GM23338 (cell line): Measurements from ENCODE around the gene CHN2. TPM values are rescaled to one million over a fixed set of nuclear protein-coding genes. Genes with fewer than 3 reads are reported as not detected.

Source experiments
- ATAC-seq: fragments of 200-7000 bp; cut with Tn5 transposase; 3 replicates; pipeline ENCODE4 v1.9.1; 2020
- DNase-seq: peaks from one replicate; pipeline ENCODE4 v3.0.0-alpha.2; 2015; ENCODE audit warnings: low spot score
- H2AFZ ChIP-seq: fragments of 200-600 bp; sonication (generic); 2 replicates; pipeline ENCODE4 v1.8.0; 2016; ENCODE audit warnings: antibody characterized with exemption, mild to moderate bottlenecking, moderate library complexity
- H3F3A ChIP-seq: fragments of 200-600 bp; sonication (generic); replicated peaks from 2 replicates; pipeline ENCODE4 v1.8.0; 2017; ENCODE audit warnings: antibody characterized with exemption, mixed run types, low read depth
- H3K27ac ChIP-seq: fragments of 200-600 bp; sonication (generic); 2 replicates; pipeline ENCODE4 v1.6.1; 2016; ENCODE audit warnings: low read depth
- H3K27me3 ChIP-seq: fragments of 200-600 bp; sonication (generic); 2 replicates; pipeline ENCODE4 v1.8.0; 2016; ENCODE audit warnings: mild to moderate bottlenecking, mixed run types, moderate library complexity; ENCODE audit not compliant: insufficient read depth
- H3K36me3 ChIP-seq: fragments of 200-600 bp; sonication (generic); 2 replicates; pipeline ENCODE4 v1.8.0; 2016; ENCODE audit warnings: mild to moderate bottlenecking; ENCODE audit not compliant: insufficient read depth
- H3K4me1 ChIP-seq: fragments of 200-600 bp; sonication (generic); 2 replicates; pipeline ENCODE4 v1.8.0; 2016; ENCODE audit warnings: mild to moderate bottlenecking, moderate library complexity; ENCODE audit not compliant: insufficient read depth
- H3K4me2 ChIP-seq: fragments of 200-600 bp; sonication (generic); 2 replicates; pipeline ENCODE4 v1.7.1; 2017; ENCODE audit warnings: mixed run types
- H3K4me3 ChIP-seq: fragments of 200-600 bp; sonication (generic); 2 replicates; pipeline ENCODE4 v1.6.1; 2016; ENCODE audit warnings: mixed run types
- H3K79me2 ChIP-seq: fragments of 200-600 bp; sonication (generic); replicated peaks from 2 replicates; pipeline ENCODE4 v1.8.0; 2017; ENCODE audit warnings: mild to moderate bottlenecking; ENCODE audit not compliant: insufficient read depth
- H3K9me2 ChIP-seq: fragments of 200-600 bp; sonication (generic); 2 replicates; pipeline ENCODE4 v1.8.0; 2017; ENCODE audit not compliant: insufficient read depth
- H4K20me1 ChIP-seq: fragments of 200-600 bp; sonication (generic); replicated peaks from 2 replicates; pipeline ENCODE4 v1.8.0; 2017; ENCODE audit warnings: mild to moderate bottlenecking; ENCODE audit not compliant: insufficient read depth
- H3K27ac Mint-ChIP-seq: 2 replicates; pipeline ENCODE4 v1.8.0; 2020; ENCODE audit warnings: inconsistent platforms, mild to moderate bottlenecking, moderate library complexity, mixed read lengths
- H3K27me3 Mint-ChIP-seq: 3 replicates; pipeline ENCODE4 v1.8.0; 2022; ENCODE audit warnings: low read depth, mild to moderate bottlenecking, moderate library complexity, mixed read lengths, inconsistent platforms; ENCODE audit not compliant: insufficient read depth, poor library complexity
- H3K36me3 Mint-ChIP-seq: 3 replicates; pipeline ENCODE4 v1.8.0; 2021; ENCODE audit warnings: low read depth, mild to moderate bottlenecking, inconsistent platforms, moderate library complexity, mixed read lengths
- H3K4me1 Mint-ChIP-seq: 3 replicates; pipeline ENCODE4 v1.8.0; 2020; ENCODE audit warnings: mild to moderate bottlenecking, inconsistent platforms, mixed read lengths
- H3K4me3 Mint-ChIP-seq: 3 replicates; pipeline ENCODE4 v1.8.0; 2021; ENCODE audit warnings: moderate library complexity, mild to moderate bottlenecking, inconsistent platforms, mixed read lengths
- H3K9me3 Mint-ChIP-seq: 3 replicates; pipeline ENCODE4 v1.8.0; 2020; ENCODE audit warnings: moderate library complexity, mild to moderate bottlenecking, inconsistent platforms, mixed read lengths
- CREB1 ChIP-seq: fragments of 250-450 bp; sonication (Bioruptor Pico); IDR thresholded peaks from 2 replicates; pipeline ENCODE4 v1.5.0; 2020; ENCODE audit warnings: low read depth, mild to moderate bottlenecking, moderate library complexity
- CTCF ChIP-seq, 2 experiments: fragments of 200-600 bp in 1 of 2; sonication (generic) in 1 of 2; conservative IDR thresholded peaks; 2 replicates each; pipeline versions ENCODE4 v1.5.1 to v1.6.1; 2016 to 2017; ENCODE audit warnings: antibody characterized with exemption in 2 of 2, low read depth in 2 of 2, mild to moderate bottlenecking in 2 of 2, moderate library complexity in 1 of 2
- ETS1 ChIP-seq: IDR thresholded peaks from 2 replicates; pipeline ENCODE4 v1.6.1; 2016; ENCODE audit warnings: antibody characterized with exemption
- EZH2phosphoT487 ChIP-seq: fragments of 200-600 bp; sonication (generic); IDR thresholded peaks from one replicate; pipeline ENCODE4 v1.8.1; 2018; ENCODE audit warnings: antibody characterized with exemption; ENCODE audit not compliant: unreplicated experiment
- JUNB ChIP-seq: IDR thresholded peaks from one replicate; pipeline ENCODE4 v1.6.1; 2016; ENCODE audit warnings: antibody characterized with exemption; ENCODE audit not compliant: unreplicated experiment
- NANOG ChIP-seq: IDR thresholded peaks from 2 replicates; pipeline ENCODE4 v1.6.1; 2016; ENCODE audit warnings: antibody characterized with exemption, borderline replicate concordance
- REST ChIP-seq: IDR thresholded peaks from one replicate; pipeline ENCODE4 v1.6.1; 2018; ENCODE audit warnings: antibody characterized with exemption; ENCODE audit not compliant: unreplicated experiment
- ZNF114 ChIP-seq: fragments of 250-450 bp; sonication (Bioruptor Pico); IDR thresholded peaks from 2 replicates; pipeline ENCODE4 v1.5.0; 2020; ENCODE audit warnings: mild to moderate bottlenecking, moderate library complexity
- ZNF331 ChIP-seq: fragments of 250-450 bp; sonication (Bioruptor Pico); IDR thresholded peaks from 2 replicates; pipeline ENCODE4 v1.5.0; 2020; ENCODE audit warnings: low read depth, mild to moderate bottlenecking, moderate library complexity
- ZNF462 ChIP-seq: fragments of 250-450 bp; sonication (Bioruptor Pico); IDR thresholded peaks from 2 replicates; pipeline ENCODE4 v1.5.0; 2020; ENCODE audit warnings: mild to moderate bottlenecking, moderate library complexity
- polyA plus RNA-seq: library from polyadenylated mRNA; unstranded; fragments of >200 nt; fragmentation: Nextera tagmentation; extraction: Ambion mirVana; gene quantifications from 2 replicates; pipeline ENCODE4 v1.2.1, GENCODE V29; 2016
- total RNA-seq: library from RNA; depleted of rRNA; stranded (reverse); fragments of >200 nt; shearing (Covaris generic); gene quantifications from 2 replicates; pipeline ENCODE4 v1.2.3, GENCODE V29; 2014

Gene CHN2
- total and polyA plus RNA-seq, 2 experiments from 2014 or later, result 6.1 to 7.5 TPM

- Histone ChIP-seq H3K79me2 (no peaks in the 10 kb centered on the region), H2AFZ (no peak overlapping the region; the same call in 1 of the 2 replicates), H3K9me2 (no peaks in the 10 kb centered on the region), H3K36me3 (no peaks in the 10 kb centered on the region), H3K27me3 (no peaks in the 10 kb centered on the region), H3K4me2 (no peak overlapping the region), H3F3A (no peaks in the 10 kb centered on the region), H3K4me1 (no peaks in the 10 kb centered on the region), H4K20me1 (no peaks in the 10 kb centered on the region), H3K4me3 (no peak overlapping the region), H3K27ac (no peak overlapping the region)
- Mint-ChIP-seq H3K4me1 (peaks cover 6% of the 10 kb centered on the region; the same call in 2 of the 3 replicates), H3K27me3 (peaks cover 7% of the 10 kb centered on the region), H3K36me3 (no peaks in the 10 kb centered on the region), H3K27ac (no peak overlapping the region), H3K4me3 (no peak overlapping the region), H3K9me3 (no peaks in the 10 kb centered on the region)
- no peak for DNase-seq
- ATAC-seq, result no peak
- TF ChIP-seq CREB1 (CRISPR knock-in tag), result no peak
- TF ChIP-seq EZH2phosphoT487, result no peak
- no peak for TF ChIP-seq NANOG
- no peak for TF ChIP-seq JUNB
- TF ChIP-seq ZNF114 (CRISPR knock-in tag), result no peak
Measured at GRCh38 chr7:29396563-29396962, 202.0 kb downstream of the CHN2 start.

- Histone ChIP-seq H3K27me3 (no peaks in the 10 kb centered on the region), H3K27ac (no peak overlapping the region), H3K79me2 (no peaks in the 10 kb centered on the region), H4K20me1 (no peaks in the 10 kb centered on the region), H3K36me3 (no peaks in the 10 kb centered on the region), H3K4me1 (no peaks in the 10 kb centered on the region), H3F3A (no peaks in the 10 kb centered on the region), H3K9me2 (no peaks in the 10 kb centered on the region), H3K4me2 (no peak overlapping the region), H2AFZ (no peak overlapping the region), H3K4me3 (no peak overlapping the region)
- no peak for DNase-seq
- no peaks in the 10 kb centered on the region for H3K9me3 Mint-ChIP-seq
- no peak overlapping the region for H3K27ac Mint-ChIP-seq
- ATAC-seq, result no peak
- peaks cover 6% of the 10 kb centered on the region; the same call in 1 of the 3 replicates for H3K4me1 Mint-ChIP-seq
- peaks cover 7% of the 10 kb centered on the region for H3K27me3 Mint-ChIP-seq
- H3K4me3 Mint-ChIP-seq, result no peak overlapping the region
- H3K36me3 Mint-ChIP-seq, result no peaks in the 10 kb centered on the region
- no peak for TF ChIP-seq NANOG
- no peak for TF ChIP-seq REST
- TF ChIP-seq ZNF462, result no peak
- TF ChIP-seq ZNF331, result no peak
- no peak for TF ChIP-seq ETS1
- TF ChIP-seq JUNB, result no peak
- TF ChIP-seq CTCF (conservative IDR thresholded peaks at IDR 0.05; ENCODE audit: low read depth in 2 of 2), result no peak
Measured at GRCh38 chr7:29397398-29397797, 202.8 kb downstream of the CHN2 start.
